HL-60 (cell line): ENCODE measurements around the gene TESMIN.

Experiments used
- DNase-seq, 2 experiments: peaks; one replicate each; pipeline ENCODE4 v3.0.0-alpha.2; 2010 to 2020; ENCODE audit warnings: low read depth in 1 of 2, low spot score in 1 of 2
- H3K27ac ChIP-seq: fragments of 250-450 bp; sonication (Bioruptor Pico); replicated peaks from 2 replicates; pipeline ENCODE4 v1.5.1; 2020; ENCODE audit warnings: mild to moderate bottlenecking, moderate library complexity
- H3K27me3 ChIP-seq: fragments of 250-450 bp; sonication (Bioruptor Pico); 2 replicates; pipeline ENCODE4 v1.5.1; 2021; ENCODE audit warnings: mild to moderate bottlenecking, moderate library complexity; ENCODE audit not compliant: insufficient read depth, poor library complexity, severe bottlenecking
- H3K4me3 ChIP-seq: replicated peaks from 2 replicates; pipeline ENCODE4 v1.5.1; 2011; ENCODE audit warnings: mild to moderate bottlenecking, control low read depth, low read length; ENCODE audit not compliant: insufficient read depth
- GABPA ChIP-seq: IDR thresholded peaks from 2 replicates; pipeline ENCODE4 v1.6.1; 2012; ENCODE audit warnings: low read depth
- POLR2AphosphoS5 ChIP-seq: IDR thresholded peaks from 2 replicates; pipeline ENCODE4 v1.6.1; 2012; ENCODE audit warnings: low read depth
- SPI1 ChIP-seq: IDR thresholded peaks from 2 replicates; pipeline ENCODE4 v1.6.1; 2012; ENCODE audit warnings: low read depth, mild to moderate bottlenecking, borderline replicate concordance
- TF ChIP-seq, protein P1 (sequence below): IDR thresholded peaks from 2 replicates; pipeline ENCODE4 v1.6.1; 2012; ENCODE audit warnings: low read depth; ENCODE audit not compliant: insufficient replicate concordance
- TF ChIP-seq, protein P2 (sequence below): IDR thresholded peaks from one replicate; pipeline ENCODE4 v1.5.1; 2011; ENCODE audit warnings: low read length, control low read depth, inconsistent platforms; ENCODE audit not compliant: insufficient read depth

Gene TESMIN

DNA sequence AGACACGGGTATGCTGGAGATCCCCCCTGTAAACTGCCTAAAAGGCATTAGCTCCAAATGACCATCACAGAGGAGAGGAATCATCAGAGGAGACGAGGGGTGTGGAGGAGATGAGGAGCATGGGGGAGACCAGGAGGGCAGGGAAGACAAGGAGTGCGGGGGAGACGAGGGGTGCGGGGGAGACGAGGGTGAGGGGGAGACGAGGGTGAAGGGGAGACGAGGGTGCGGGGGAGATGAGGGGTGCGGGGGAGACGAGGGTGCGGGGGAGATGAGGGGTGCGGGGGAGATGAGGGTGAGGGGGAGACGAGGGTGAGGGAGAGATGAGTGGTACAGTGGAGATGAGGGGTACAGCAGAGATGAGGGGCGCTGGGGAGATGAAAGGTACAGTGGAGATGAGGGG, 84.5 kb downstream of the TESMIN start:
- TF ChIP-seq POLR2AphosphoS5 = no peak
- no peak for TF ChIP-seq SPI1
- TF ChIP-seq, protein P1, sequence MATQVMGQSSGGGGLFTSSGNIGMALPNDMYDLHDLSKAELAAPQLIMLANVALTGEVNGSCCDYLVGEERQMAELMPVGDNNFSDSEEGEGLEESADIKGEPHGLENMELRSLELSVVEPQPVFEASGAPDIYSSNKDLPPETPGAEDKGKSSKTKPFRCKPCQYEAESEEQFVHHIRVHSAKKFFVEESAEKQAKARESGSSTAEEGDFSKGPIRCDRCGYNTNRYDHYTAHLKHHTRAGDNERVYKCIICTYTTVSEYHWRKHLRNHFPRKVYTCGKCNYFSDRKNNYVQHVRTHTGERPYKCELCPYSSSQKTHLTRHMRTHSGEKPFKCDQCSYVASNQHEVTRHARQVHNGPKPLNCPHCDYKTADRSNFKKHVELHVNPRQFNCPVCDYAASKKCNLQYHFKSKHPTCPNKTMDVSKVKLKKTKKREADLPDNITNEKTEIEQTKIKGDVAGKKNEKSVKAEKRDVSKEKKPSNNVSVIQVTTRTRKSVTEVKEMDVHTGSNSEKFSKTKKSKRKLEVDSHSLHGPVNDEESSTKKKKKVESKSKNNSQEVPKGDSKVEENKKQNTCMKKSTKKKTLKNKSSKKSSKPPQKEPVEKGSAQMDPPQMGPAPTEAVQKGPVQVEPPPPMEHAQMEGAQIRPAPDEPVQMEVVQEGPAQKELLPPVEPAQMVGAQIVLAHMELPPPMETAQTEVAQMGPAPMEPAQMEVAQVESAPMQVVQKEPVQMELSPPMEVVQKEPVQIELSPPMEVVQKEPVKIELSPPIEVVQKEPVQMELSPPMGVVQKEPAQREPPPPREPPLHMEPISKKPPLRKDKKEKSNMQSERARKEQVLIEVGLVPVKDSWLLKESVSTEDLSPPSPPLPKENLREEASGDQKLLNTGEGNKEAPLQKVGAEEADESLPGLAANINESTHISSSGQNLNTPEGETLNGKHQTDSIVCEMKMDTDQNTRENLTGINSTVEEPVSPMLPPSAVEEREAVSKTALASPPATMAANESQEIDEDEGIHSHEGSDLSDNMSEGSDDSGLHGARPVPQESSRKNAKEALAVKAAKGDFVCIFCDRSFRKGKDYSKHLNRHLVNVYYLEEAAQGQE = no peak
- TF ChIP-seq, protein P2, sequence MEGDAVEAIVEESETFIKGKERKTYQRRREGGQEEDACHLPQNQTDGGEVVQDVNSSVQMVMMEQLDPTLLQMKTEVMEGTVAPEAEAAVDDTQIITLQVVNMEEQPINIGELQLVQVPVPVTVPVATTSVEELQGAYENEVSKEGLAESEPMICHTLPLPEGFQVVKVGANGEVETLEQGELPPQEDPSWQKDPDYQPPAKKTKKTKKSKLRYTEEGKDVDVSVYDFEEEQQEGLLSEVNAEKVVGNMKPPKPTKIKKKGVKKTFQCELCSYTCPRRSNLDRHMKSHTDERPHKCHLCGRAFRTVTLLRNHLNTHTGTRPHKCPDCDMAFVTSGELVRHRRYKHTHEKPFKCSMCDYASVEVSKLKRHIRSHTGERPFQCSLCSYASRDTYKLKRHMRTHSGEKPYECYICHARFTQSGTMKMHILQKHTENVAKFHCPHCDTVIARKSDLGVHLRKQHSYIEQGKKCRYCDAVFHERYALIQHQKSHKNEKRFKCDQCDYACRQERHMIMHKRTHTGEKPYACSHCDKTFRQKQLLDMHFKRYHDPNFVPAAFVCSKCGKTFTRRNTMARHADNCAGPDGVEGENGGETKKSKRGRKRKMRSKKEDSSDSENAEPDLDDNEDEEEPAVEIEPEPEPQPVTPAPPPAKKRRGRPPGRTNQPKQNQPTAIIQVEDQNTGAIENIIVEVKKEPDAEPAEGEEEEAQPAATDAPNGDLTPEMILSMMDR = no peak
- TF ChIP-seq GABPA = no peak
- H3K27ac ChIP-seq = no peak overlapping the region
- DNase-seq = no peak
- H3K27me3 ChIP-seq = no peaks in the 10 kb centered on the region
- no peak overlapping the region for H3K4me3 ChIP-seq

DNA sequence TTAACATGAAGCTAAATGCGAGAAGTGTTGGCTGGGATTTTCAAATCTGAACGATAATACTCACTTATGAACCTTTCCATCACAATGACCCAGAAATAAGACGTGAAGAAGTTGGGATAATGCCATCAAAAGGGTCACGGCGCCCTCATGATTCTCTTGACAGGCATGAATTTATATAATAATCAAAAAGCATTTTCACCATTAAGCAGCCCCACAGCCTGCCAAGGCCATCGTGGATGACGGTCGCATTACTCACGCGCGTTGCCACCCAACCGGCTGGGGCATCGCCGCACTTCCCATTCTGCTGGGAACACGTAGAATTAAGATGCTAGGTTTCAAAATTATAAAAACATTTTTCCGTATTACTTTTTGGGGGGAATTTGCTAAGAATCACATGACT, 85.9 kb downstream of the TESMIN start:
- no peak overlapping the region for H3K4me3 ChIP-seq
- no peak for DNase-seq
- TF ChIP-seq, protein P1 = no peak
- TF ChIP-seq SPI1 (no peak), POLR2AphosphoS5 (no peak), GABPA (no peak)
- TF ChIP-seq, protein P2 = no peak
- no peak overlapping the region for H3K27ac ChIP-seq
- no peaks in the 10 kb centered on the region for H3K27me3 ChIP-seq

DNA sequence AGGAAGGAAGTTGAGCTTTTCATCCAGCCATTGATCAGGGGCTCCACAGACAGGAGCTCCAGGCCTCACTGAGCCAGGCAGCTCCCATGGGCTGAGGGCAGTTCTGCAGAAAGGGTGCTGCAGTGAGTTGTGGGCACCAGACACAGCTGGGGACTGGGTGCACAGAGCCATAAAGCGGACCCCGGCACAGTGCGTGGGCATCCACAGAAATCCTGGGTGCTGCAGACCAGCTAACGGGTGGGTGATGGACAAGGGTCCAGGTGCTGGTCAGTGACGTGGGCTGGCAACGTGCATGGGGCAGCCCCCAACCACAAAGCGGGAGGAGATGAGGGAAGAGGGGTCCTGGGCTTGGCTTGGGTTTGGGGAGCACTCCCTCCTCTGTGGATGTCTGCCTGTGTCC, 86.4 kb downstream of the TESMIN start:
- no peak for DNase-seq
- Histone ChIP-seq H3K27ac (no peak overlapping the region), H3K4me3 (no peak overlapping the region), H3K27me3 (no peaks in the 10 kb centered on the region)
- TF ChIP-seq, protein P2 = no peak
- TF ChIP-seq, protein P1 = no peak
